AG04450 (cell line): ENCODE measurements around the gene NAA11. TPM values are rescaled to one million over a fixed set of nuclear protein-coding genes. Genes with fewer than 3 reads are reported as not detected.

Source experiments
- CTCF ChIA-PET: fragments of 300-600, 350-600 bp; formaldehyde crosslinking; extraction: SDS; loops from one replicate; lab custom pipeline; 2022; ENCODE audit warnings: antibody characterized with exemption, inconsistent platforms; lab: Charles Lee
- POLR2A ChIA-PET: fragments of 350-600 bp; formaldehyde crosslinking; extraction: SDS; loops from one replicate; lab custom pipeline; 2021; ENCODE audit warnings: antibody characterized with exemption, inconsistent platforms; lab: Yijun Ruan, JAX
- DNase-seq: peaks from one replicate; pipeline ENCODE4 v3.0.0-alpha.2; 2011; ENCODE audit warnings: low read depth, low spot score
- H3K27ac ChIP-seq: one replicate; pipeline ENCODE4 v1.5.1; 2012; ENCODE audit warnings: low read depth, low read length, control low read depth
- H3K27me3 ChIP-seq: one replicate; pipeline ENCODE4 v1.6.0; 2012; ENCODE audit warnings: low read length; ENCODE audit not compliant: control insufficient read depth, insufficient read depth
- H3K4me3 ChIP-seq: 2 replicates; pipeline ENCODE4 v1.5.1; 2011; ENCODE audit warnings: mild to moderate bottlenecking, low read depth, low read length, control low read depth
- H3K9me3 ChIP-seq: 2 replicates; pipeline ENCODE4 v1.5.1; 2012; ENCODE audit warnings: low read length; ENCODE audit not compliant: control insufficient read depth, insufficient read depth
- CTCF ChIP-seq: IDR thresholded peaks from 2 replicates; pipeline ENCODE4 v1.5.1; 2011; ENCODE audit warnings: low read depth, low read length, control low read depth, inconsistent platforms
- polyA plus RNA-seq: library from polyadenylated mRNA; depleted of rRNA; stranded (reverse); fragments of >200 nt; gene quantifications from 2 replicates; pipeline ENCODE4 v1.2.3, GENCODE V29; 2011

Gene NAA11
- polyA plus RNA-seq, 1 experiment: not detected

GRCh38 chr4:79362626-79363025 lies 36.8 kb upstream of the NAA11 start:
- H3K9me3 ChIP-seq: no peaks in the 10 kb centered on the region
- CTCF ChIA-PET: no interaction called here
- no peak for TF ChIP-seq CTCF
- H3K4me3 ChIP-seq: no peak overlapping the region
- H3K27ac ChIP-seq: no peak overlapping the region
- POLR2A ChIA-PET: no interaction called here
- DNase-seq: no peak
- H3K27me3 ChIP-seq: no peaks in the 10 kb centered on the region

DNA sequence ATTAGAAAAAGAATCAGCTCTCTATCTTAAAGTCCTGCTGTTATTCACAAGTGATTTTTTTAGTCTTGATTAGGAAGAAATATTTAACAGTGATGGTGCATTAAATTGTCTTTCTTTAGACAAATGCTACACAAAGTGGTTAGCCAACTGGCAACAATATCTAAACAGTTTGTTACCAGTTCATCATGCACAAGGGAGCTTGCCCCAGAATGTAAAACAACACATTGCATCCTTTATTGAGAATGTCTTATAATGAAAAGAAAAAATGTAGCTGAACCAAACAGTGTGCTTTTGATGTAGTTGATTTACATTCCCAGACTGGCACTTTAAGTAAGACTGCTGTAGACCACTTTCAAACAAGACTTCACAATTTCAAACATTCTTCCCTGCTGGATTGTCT lies 34.1 kb upstream of the NAA11 start:
- TF ChIP-seq CTCF: no peak
- no peak for DNase-seq
- no peak overlapping the region for H3K4me3 ChIP-seq
- H3K27ac ChIP-seq: no peak overlapping the region
- CTCF ChIA-PET: interaction anchor here (1.0 kb wide), 1 partner anchor 26 kb away, joined by 3 read pairs; no protein-coding TSS in a partner anchor
- POLR2A ChIA-PET: no interaction called here
- H3K27me3 ChIP-seq: no peaks in the 10 kb centered on the region
- H3K9me3 ChIP-seq: no peaks in the 10 kb centered on the region

- ChIA-PET POLR2A (no interaction called here), CTCF (no interaction called here)
- Histone ChIP-seq H3K27me3 (no peaks in the 10 kb centered on the region), H3K4me3 (no peak overlapping the region), H3K9me3 (no peaks in the 10 kb centered on the region), H3K27ac (no peak overlapping the region)
- no peak for TF ChIP-seq CTCF
- DNase-seq: no peak
Measured at GRCh38 chr4:79358438-79358837, 32.6 kb upstream of the NAA11 start.

GRCh38 chr4:79357365-79357764 lies 31.5 kb upstream of the NAA11 start:
- POLR2A ChIA-PET: no interaction called here
- no peak overlapping the region for H3K4me3 ChIP-seq
- no peak for TF ChIP-seq CTCF
- DNase-seq: no peak
- CTCF ChIA-PET: no interaction called here
- H3K27me3 ChIP-seq: no peaks in the 10 kb centered on the region
- H3K27ac ChIP-seq: no peak overlapping the region
- no peaks in the 10 kb centered on the region for H3K9me3 ChIP-seq

GRCh38 chr4:79353075-79353474 lies 27.2 kb upstream of the NAA11 start:
- no peak for TF ChIP-seq CTCF
- POLR2A ChIA-PET: no interaction called here
- Histone ChIP-seq H3K27ac (no peak overlapping the region), H3K27me3 (no peaks in the 10 kb centered on the region), H3K9me3 (no peaks in the 10 kb centered on the region), H3K4me3 (no peak overlapping the region)
- CTCF ChIA-PET: no interaction called here
- DNase-seq: no peak
